Left ventricle myocardium inferior (tissue), 1 donor: ENCODE measurements around the gene PEX14. TPM values are rescaled to one million over a fixed set of nuclear protein-coding genes. Genes with fewer than 3 reads are reported as not detected.

Experiments used
- DNase-seq: peaks from one replicate; pipeline ENCODE4 v3.0.0-alpha.2; 2020
- H3K27ac ChIP-seq: fragments of 200-600 bp; replicated peaks from 2 replicates; pipeline ENCODE4 v1.8.0; 2021
- H3K27me3 ChIP-seq: fragments of 200-600 bp; 2 replicates; pipeline ENCODE4 v1.8.0; 2021; ENCODE audit warnings: low read depth
- H3K36me3 ChIP-seq: fragments of 200-600 bp; 2 replicates; pipeline ENCODE4 v1.8.0; 2021
- H3K4me1 ChIP-seq: fragments of 200-600 bp; 2 replicates; pipeline ENCODE4 v1.8.0; 2021
- H3K4me3 ChIP-seq: fragments of 200-600 bp; 2 replicates; pipeline ENCODE4 v1.8.0; 2021; ENCODE audit warnings: mild to moderate bottlenecking, moderate library complexity
- H3K9me3 ChIP-seq: fragments of 200-600 bp; replicated peaks from 2 replicates; pipeline ENCODE4 v1.8.0; 2021
- CTCF ChIP-seq: fragments of 200-600 bp; IDR thresholded peaks from 2 replicates; pipeline ENCODE4 v1.8.0; 2021; ENCODE audit warnings: antibody characterized with exemption, mild to moderate bottlenecking, borderline replicate concordance
- intact Hi-C: fragments of 100-400 bp; cut with micrococcal nuclease; formaldehyde crosslinking; loops from one replicate; pipeline ENCODE4 v1.11.0; 2022
- total RNA-seq: library from RNA; stranded (reverse); fragmentation: NEBNext Ultra II Directional; extraction: Animal tissue kit (Norgen Biotek cat#: 25700); gene quantifications from one replicate; pipeline ENCODE4 v1.2.1, GENCODE V29; 2021
- donor health status: DM: no; HTN: yes; CAD: no; lungs with severe emphysema.

Gene PEX14
- total RNA-seq, 1 donor from 2014 or later = 20.8 TPM

- Histone ChIP-seq H3K4me1 (peaks cover 4% of the 10 kb centered on the region), H3K27ac (peak overlapping the region; percentile 23), H3K9me3 (no peaks in the 10 kb centered on the region), H3K4me3 (no peak overlapping the region), H3K36me3 (peaks cover 35% of the 10 kb centered on the region), H3K27me3 (no peaks in the 10 kb centered on the region)
- TF ChIP-seq CTCF = no peak
- intact Hi-C loops = no loop called here
- DNase-seq = no peak
These were observed 177.9 kb downstream of the PEX14 start for GRCh38 chr1:10652626-10653025.

GRCh38 chr1:10653370-10654125 is 178.8 kb downstream of the PEX14 start:
- Histone ChIP-seq H3K4me1 (peaks cover 4% of the 10 kb centered on the region), H3K27ac (peak overlapping the region; percentile 23), H3K9me3 (no peaks in the 10 kb centered on the region), H3K27me3 (no peaks in the 10 kb centered on the region), H3K36me3 (peaks cover 34% of the 10 kb centered on the region), H3K4me3 (no peak overlapping the region)
- intact Hi-C loops = no loop called here
- no peak for DNase-seq
- TF ChIP-seq CTCF = no peak

GRCh38 chr1:10655002-10655401 is 180.3 kb downstream of the PEX14 start:
- intact Hi-C loops = no loop called here
- H3K9me3 ChIP-seq = no peaks in the 10 kb centered on the region
- no peak overlapping the region for H3K4me3 ChIP-seq
- peaks cover 4% of the 10 kb centered on the region for H3K4me1 ChIP-seq
- H3K27ac ChIP-seq = no peak overlapping the region
- H3K27me3 ChIP-seq = no peaks in the 10 kb centered on the region
- peaks cover 45% of the 10 kb centered on the region for H3K36me3 ChIP-seq
- DNase-seq = no peak
- no peak for TF ChIP-seq CTCF

- DNase-seq = no peak
- Histone ChIP-seq H3K27me3 (no peaks in the 10 kb centered on the region), H3K27ac (no peak overlapping the region), H3K4me1 (peaks cover 4% of the 10 kb centered on the region), H3K4me3 (no peak overlapping the region), H3K36me3 (peaks cover 50% of the 10 kb centered on the region), H3K9me3 (no peaks in the 10 kb centered on the region)
- TF ChIP-seq CTCF = no peak
- intact Hi-C loops = no loop called here
These were observed 181.7 kb downstream of the PEX14 start for GRCh38 chr1:10656431-10656830.

GRCh38 chr1:10657088-10657847 is 182.5 kb downstream of the PEX14 start:
- H3K4me1 ChIP-seq = peaks cover 4% of the 10 kb centered on the region
- no peaks in the 10 kb centered on the region for H3K9me3 ChIP-seq
- peaks cover 46% of the 10 kb centered on the region for H3K36me3 ChIP-seq
- DNase-seq = no peak
- no peak for TF ChIP-seq CTCF
- intact Hi-C loops = no loop called here
- no peaks in the 10 kb centered on the region for H3K27me3 ChIP-seq
- H3K4me3 ChIP-seq = no peak overlapping the region
- no peak overlapping the region for H3K27ac ChIP-seq
